ENCODE measurements around the gene ZBTB46.

GRCh38 chr20:63772781-63773518 lies 58.1 kb downstream of the ZBTB46 start:
- TF ChIP-seq ZFX (IDR thresholded peaks at IDR 0.05), result no peak
- TF ChIP-seq, protein P1, sequence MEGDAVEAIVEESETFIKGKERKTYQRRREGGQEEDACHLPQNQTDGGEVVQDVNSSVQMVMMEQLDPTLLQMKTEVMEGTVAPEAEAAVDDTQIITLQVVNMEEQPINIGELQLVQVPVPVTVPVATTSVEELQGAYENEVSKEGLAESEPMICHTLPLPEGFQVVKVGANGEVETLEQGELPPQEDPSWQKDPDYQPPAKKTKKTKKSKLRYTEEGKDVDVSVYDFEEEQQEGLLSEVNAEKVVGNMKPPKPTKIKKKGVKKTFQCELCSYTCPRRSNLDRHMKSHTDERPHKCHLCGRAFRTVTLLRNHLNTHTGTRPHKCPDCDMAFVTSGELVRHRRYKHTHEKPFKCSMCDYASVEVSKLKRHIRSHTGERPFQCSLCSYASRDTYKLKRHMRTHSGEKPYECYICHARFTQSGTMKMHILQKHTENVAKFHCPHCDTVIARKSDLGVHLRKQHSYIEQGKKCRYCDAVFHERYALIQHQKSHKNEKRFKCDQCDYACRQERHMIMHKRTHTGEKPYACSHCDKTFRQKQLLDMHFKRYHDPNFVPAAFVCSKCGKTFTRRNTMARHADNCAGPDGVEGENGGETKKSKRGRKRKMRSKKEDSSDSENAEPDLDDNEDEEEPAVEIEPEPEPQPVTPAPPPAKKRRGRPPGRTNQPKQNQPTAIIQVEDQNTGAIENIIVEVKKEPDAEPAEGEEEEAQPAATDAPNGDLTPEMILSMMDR (conservative IDR thresholded peaks at IDR 0.05), result no peak

All from C4-2B (cell line).